Dermis microvascular lymphatic vessel endothelial cell (primary cell): ENCODE results near the gene AMZ1. TPM values are rescaled to one million over a fixed set of nuclear protein-coding genes. Genes with fewer than 3 reads are reported as not detected.

ENCODE experiments used
- DNase-seq, 2 donors: peaks; one replicate each; pipeline versions ENCODE4 v3.0.0 to v3.0.0-alpha.2; 2010; ENCODE audit warnings: low read depth in 2 of 2
- total RNA-seq: library from RNA; depleted of rRNA; stranded (reverse); fragments of >200 nt; gene quantifications from 2 replicates; pipeline ENCODE4 v1.2.1, GENCODE V29; 2014

The AMZ1 gene
- total RNA-seq, 1 donor from 2014 or later = under 0.01 TPM

DNA sequence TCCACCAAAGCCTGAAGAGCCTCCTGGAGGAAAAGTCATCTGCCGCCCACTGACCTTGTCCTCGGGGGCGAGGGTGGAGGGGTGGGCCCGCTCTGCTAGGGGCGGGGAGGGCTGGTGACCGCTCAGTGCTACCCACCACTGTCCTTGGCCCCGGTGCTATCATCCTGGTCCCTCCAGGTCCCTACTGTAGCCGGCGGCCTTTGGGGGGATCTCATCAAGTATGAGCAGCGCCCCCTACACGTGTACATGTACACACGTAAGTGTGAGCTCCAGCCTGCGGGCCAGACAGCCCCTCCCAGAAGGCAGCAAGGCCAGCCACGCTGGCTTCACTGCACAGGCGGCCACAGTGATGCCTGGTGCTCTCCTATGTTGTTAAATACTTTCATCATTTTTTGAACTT, 36.7 kb upstream of the AMZ1 start:
- peak in 1 of 2 donors; percentile 52 for DNase-seq

DNA sequence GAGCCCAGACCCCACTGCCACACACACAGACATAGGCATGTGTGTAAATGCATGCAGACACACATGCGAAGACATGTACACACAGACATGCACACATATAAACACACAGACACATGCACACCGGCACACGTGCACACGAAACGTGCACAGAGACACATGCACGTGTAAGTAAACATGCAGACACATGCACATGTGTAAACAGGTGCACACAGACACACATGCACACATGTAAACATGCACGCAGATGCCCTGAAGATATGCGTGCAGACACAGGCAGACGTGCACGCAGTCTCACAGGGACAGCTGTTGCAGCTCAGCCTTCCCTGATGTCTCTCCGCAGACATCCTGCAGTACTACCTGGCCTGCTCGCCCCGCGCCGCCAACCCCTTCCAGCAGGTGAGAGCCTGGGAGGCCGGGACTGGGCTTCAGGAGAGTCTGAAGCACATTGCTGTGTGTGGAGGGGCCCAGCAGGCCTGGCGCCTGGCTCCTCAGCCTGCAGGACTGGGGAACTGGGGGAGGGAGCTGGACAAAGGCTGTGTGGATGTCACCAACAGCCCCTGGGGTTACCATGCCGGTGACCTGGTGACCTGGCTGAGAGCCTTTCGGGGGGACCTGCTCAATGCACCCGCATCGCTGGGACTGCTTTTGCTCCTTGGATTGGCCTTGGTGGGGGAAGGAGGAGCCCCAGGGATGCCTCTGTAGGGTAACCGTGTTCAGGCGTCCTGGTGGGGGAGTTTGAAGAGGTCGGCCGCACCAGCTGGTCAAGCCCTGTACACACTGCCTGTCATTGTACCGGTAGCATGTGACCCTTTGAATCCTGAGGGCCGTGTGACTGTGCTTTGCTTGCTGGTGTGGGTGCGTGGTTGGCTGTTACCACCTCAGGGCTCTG, 35.9 kb upstream of the AMZ1 start:
- DNase-seq = no peak

DNA sequence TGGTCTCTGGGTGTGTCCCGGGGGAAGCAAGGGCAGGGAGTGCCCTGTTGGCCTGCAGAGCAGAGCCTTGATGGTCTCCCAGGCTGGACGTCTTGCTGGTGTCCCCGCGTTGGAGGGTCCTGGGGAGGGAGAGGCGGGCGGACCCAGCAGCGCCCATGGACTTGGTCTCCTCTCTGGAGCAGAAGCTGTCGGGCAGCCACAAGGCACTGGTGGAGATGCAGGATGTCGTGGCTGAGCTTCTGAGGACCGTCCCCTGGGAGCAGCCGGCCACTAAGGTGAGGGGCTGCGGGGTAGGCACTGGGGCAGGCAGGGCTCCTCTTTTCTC, 35.3 kb upstream of the AMZ1 start:
- no peak for DNase-seq

DNA sequence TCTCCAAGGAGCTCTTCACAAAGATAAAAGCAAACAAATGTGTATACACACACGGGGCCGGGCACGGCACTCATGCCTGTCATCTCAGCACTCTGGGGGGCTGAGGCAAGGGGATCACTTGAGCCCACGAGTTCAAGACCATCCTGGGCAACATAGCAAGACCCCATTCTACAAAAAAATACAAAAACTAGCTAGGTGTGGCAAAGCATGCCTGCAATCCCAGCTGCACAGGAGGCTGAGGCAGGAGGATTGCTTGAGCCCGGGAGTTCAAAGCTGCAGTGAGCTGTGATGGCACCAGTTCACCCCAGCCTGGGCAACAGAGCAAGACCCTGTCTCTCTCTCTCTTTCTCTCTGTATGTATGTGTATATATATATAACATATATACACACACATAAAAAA, 33.9 kb upstream of the AMZ1 start:
- DNase-seq = no peak

DNA sequence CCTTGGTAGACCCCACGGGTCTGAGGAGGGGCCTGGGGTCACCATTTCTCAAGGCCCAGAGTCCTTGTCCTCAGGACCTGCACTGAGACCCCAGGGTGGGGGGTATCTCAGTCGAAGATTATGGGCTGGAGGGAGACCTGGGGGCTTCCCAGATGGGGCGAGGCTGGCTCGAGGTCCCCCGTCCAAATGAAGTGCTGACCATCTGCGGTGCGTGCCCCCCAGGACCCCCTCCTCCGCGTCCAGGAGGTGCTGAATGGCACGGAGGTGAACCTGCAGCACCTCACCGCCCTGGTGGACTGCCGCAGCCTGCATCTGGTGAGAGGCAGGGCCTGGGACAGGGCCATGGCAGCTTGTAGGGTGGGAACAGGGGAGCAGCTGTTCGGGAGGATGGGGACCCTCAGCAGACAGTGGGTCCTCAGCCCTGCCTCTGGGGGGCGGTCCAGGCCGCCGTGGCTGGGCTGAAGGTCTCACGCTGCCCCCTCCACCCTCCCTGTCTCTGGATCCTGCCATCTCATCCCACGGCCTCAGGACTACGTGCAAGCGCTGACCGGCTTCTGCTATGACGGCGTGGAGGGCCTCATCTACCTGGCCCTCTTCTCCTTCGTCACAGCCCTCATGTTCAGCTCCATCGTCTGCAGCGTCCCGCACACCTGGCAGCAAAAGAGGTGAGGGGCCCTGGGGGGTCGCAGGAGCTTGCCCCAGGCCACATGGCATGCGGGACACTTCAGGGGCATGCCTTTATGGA, 32.0 kb upstream of the AMZ1 start:
- DNase-seq = no peak

DNA sequence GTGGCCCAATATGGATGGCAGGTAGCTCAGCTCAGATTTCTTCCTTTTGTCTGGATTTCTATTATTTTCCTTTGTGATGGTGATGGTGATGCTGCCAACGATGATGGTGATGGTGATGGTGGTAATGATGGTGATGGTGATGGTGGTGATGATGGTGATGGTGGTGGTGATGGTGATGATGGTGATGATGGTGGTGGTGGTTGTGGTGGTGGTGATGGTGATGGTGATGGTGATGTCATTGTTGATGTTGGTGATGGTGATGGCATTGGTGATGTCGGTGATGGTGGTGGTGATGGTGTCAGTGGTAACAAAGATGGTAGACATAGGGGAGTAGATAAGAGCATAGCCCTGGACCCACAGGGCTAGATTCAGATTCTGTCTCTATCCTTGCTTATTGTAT, 30.8 kb upstream of the AMZ1 start:
- no peak for DNase-seq

DNA sequence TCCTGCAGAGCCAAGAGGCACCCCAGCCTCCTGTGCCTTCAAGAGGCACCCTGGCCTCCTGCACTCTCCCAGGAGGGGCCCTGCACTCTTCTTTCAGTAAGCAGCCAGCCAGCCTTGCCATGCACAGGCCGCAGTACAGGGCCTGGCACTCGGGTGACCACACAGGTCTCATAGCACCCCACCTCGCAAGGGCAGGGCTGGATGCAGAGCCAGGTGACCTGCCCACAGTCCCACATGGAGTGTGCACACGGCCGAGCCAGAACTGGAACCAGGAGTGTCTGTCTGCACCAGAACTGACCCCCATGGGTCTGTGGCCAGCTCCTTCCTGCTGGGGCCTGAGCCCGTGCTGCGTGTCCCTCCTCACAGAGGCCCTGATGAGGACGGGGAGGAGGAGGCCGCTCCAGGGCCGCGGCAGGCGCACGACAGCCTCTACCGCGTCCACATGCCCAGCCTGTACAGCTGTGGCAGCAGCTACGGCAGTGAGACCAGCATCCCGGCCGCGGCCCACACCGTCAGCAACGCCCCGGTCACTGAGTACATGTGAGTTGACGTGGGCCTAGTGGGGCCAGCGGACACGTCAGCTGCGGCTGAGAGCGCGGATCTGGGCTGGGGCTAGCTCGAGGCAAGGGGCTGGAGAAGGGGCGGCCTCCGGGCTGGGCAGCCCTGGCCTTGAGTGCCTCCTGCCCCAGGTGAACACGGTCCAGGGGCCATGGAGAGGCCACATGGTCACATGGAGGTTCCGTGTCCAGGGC, 29.9 kb upstream of the AMZ1 start:
- no peak for DNase-seq

DNA sequence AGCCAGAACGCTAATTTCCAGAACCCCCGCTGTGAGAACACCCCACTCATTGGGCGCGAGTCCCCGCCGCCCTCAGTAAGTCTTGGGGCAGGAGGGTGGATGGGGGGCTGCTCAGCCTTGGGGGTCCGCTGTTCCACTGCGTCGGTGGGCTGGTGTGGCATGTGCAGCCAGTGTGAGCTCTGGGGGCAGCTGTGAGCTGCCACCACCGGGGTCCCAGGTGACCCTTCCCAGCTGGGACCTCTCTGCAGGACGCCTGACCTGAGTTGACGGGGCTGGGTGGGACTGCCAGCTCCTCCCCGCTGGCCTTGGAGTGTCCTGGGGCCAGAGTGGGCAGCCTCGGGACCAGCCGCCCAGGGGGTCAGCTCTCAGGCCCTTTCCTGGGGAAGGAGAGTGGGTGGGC, 29.1 kb upstream of the AMZ1 start:
- no peak for DNase-seq

DNA sequence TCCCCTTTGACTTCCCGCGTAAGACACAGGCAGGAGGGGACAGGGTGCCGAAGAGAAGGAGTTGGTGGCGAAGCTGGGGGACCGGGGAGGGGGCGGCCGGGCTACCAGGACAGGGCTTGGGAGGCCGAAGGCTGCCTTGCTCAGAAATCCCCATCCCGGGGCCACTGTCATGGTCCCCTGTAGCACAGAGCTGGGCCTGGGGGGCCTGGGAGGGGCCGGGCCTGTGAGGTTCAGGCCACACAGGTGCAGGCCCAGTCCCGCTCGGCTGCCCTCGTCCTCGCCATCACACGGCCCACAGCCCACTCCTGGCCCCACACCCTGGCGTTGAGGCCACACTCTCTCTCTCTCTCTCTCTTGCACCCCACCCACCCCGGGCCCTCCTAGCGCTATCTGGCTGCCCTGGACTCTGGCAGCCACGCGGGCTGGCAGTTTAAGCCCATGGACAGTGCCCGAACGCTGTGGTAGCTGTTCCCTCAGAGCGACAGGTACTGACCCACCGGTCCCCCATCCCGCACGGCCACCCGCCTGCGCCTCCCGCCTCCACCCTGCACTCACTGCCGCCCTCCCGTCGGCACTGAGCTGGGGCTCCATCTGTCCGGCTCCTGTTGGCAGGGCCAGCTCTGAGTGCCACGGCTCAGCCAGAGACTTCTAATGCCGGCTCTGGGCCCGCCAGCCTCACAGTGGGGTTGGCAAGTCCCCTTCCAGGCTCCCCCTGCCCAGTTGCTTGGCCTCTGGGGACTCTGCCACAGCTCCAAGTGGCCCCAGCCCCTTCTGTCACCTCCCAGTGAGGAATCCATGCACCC, 28.2 kb upstream of the AMZ1 start:
- DNase-seq = no peak

DNA sequence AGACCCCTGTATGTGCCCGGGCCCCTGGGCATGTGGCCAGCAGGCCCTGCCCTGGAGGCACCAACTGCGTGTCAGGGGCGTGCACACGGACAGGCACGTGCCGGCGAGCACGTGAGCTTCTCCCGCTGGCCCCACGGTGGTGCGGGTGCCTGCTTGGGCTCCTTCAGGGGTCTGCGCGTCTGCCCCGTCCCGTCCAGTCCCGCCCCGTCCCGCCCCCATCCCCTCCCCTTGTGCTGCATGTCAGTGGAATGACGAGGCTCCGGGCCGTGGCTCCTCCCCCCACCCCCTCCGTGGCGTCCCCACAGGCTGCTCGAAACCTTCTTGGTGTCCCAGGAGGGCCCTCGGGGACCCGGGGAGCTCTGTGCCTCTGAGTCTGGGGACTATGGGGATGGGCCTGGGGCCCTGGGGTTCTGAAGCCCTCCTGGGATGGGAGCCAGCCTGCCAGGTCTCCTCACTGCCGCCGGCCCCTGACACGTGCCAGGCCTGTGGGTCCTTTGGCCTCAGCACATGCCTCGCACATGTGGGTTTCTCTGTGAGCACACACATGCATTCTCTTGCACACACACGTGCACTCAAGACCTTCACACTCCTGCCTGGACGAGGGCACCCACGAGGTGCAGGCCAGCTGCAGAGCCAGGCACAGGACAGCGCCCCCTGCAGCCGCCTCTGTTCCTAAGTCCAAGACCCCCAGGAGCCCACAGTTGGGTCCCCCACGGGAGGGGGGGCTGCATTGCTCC, 27.5 kb upstream of the AMZ1 start:
- no peak for DNase-seq

DNA sequence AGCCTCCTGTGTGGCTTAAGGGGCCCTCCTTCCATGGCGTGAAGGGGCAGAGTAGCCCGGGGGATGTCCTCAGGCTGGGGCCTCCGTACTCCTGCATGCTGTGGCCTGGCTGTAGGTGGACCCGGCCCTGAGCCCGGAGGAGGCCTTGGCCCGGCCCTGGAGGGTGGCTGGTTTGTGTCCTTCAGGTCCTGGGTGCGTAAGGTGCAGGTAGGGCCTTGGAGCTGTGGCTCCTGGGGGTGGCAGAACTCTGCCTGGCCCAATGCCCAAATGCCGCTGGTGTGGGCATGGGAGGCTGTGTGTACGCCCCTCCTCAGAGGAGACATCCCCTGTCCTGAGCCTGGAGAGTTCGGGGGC, 26.9 kb upstream of the AMZ1 start:
- no peak for DNase-seq

DNA sequence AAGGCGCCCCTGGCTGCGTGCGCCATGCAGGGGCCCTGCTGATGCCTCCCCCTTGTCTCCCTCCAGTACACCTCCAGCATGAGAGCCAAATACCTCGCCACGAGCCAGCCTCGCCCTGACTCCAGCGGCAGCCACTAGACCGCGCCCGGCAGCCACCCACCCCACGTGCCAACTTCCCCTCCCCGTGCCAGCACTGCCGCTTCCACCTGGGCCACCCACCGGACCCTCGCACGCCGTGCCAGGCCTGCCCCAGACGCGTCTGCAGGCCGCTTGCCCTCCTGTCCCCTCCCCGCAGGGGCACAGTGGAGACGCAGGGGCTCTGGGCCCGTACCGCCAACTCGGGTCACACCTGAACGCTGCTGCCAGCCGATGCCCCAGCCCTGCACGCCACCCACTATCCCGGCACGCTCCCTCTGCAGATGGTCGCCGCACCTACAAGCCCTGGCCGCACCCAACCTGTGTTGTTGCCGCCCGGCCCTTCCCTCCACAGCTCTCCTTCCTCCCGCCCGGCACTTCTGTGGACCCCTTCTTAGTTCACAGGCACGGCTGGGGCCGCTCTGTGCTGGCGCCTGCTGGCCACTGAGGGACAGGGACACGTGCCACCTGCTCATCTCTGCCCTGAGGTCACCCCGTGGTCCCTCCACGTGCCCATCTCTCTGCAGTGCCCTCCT, 26.3 kb upstream of the AMZ1 start:
- no peak for DNase-seq

DNA sequence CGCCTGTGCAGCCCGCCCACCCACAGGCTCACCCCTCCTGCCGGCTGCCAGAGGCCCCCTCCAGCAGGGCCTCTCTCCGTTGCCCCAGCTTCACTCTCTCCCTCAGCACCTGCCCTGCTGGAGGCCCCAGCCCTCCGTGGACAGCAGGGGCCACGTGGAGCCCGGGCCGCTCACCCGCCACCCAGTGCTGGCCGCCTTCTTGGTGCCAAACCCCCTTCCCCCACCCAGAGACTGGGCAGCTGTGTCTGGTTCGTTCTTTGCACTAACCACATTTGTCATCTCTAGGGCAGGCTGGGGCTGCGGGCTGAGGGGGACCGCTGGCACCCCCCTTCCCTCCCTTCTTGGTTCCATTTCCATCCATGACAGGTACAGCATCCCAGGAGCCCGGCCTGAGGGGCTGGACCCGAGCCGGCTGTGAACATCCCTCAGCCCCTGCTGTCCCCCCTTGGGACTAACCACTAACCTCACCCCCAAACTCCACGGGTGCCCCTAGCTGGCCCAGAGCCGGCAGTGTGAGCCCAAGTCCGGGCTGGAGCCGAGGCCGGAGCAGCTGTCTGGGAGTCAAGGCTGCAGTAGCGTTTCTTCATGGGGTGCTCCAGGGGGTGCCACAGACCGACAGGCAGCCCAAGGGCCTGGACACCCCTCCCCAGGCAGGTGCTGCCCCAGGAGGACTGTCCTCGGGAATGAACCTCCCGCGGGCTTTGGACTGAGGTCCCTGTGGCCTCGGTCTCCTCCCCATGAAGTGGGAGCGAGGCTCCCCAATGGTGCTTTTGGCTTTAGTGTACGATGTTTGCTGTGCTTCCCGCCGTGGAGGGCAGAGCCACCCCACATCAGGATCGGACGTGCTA, 25.5 kb upstream of the AMZ1 start:
- no peak for DNase-seq

DNA sequence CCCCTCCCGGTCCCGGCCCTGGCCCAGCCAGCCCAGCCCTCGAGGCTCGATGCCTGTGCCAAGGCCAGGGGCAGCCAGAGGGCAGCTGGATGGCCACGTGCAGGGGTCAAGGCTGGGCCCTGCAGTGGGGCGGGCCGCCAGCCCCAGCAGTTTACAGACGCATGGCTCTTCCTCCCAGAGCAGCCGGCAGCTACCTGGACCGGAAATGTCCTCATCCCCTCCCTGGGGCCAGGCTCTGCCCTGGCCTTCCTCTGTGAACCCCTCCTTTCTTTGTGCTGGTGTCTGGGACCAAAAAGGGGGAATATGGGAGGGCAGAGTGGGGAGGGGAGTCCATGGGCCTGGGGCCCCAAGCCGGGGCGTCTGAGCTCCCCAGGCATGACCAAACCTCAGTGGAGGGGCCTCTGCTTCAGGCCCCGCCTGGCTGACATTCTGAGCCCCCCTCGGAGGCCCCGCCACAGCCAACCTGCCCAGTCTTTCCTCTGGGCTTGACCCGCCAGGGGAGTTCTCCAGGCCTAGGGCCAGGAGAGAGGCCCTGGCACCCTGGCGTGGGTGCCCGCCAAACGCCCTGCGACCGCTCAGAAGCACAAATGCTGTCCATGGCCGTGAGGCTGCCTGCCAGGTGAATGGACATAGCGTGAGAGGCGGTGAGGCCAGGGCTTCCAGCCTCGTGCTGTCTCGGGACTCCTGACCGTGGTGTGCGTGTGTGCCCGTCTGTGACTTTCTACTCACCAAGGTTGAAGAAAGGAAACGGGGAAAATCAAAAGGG, 24.7 kb upstream of the AMZ1 start:
- peak in 1 of 2 donors; percentile 65 for DNase-seq

DNA sequence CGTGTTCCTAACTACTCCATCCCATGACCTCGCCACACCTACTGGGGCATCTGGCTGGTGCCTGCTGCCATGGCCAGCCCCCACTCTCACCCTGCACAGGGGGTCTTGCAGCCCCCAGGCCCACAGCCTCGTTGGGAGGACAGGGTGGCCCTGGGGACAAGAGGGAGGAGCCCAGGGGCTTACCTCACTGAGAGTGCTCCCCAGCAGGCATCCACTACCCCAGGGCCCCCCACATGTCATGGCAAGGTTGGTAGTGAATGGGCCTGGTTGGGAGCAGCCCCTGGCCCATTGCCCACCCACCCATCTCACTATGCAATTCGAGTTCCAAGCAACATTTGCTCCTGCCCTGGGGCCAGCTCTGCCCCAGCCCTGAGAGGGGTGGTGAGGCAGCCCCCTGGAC, 24.0 kb upstream of the AMZ1 start:
- no peak for DNase-seq

DNA sequence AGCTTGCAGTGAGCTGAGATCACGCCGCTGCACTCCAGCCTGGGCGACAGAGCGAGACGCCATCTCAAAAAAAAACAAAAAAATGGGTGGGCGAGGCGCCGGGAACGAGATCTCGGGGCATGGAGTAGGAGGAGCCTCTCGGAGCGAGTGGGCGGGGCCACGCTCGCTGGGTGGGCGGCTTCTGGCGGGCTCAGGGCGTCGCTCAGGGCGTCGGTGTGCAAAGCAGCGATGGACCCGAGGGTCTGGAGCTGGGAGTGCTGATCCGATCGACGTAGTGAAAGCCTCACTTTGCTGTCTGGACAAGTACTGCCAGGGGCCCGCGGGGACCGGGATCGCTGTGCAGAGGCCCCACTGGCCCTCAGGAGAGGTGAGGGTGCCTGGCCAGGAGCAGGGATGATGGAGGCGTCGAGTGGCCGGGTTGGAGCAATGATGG, 22.6 kb upstream of the AMZ1 start:
- no peak for DNase-seq

DNA sequence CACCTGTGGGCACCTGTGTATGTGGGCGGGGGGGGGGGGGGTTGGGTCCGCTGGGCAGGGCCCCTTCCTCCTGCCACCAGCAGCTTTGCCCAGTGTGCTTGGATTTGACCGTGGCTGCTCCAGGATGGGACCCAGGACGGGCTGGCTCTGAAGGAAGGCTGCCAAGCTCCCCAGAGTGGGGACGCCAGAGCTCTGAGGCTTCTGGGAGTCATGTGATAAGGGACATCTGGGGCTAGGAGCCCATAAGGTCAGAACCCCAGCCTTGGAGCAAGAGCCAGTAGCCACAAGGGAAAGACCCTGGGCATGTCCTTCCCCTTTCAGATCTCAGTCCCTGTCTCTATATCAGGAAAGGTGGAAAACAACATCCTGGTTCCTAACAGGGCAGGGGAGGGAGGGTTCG, 21.8 kb upstream of the AMZ1 start:
- DNase-seq = no peak

DNA sequence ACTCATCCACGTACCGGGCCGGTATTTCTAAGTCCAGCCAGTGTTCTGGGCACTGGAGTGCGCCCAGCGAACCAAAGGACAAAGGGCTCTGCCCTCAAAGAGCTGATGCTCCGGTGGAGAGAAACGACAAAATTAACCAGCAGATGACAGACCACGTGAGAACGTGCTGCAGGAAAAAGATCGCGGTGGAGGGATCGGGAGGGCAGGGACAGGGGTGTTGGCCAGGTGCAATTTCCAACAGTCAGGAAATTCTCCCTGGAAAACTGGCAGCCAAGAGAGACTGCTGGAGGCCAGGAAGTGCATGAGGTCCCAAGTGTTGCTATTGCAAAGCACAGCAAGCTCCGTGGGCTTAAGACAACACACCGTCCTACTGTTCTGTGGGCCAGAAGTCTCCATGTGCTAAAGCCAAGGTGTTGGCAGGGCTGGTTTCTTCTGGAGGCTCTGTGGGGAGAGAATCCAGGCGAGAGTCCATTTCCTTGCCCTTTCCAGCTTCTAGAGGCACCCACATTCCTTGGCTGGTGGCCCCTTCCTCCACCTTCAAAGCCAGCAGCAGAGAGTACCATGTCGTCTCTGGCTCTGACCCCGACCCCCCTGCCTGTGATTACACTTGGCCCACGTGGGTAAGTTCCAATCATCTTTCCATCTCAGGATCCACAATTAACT, 21.3 kb upstream of the AMZ1 start:
- peak; percentile 33 to 66 for DNase-seq
